ENCODE data around the gene NUP188. TPM values are rescaled to one million over a fixed set of nuclear protein-coding genes. Genes with fewer than 3 reads are reported as not detected.

Gene NUP188
- total and polyA plus RNA-seq, 10 of the 15 experiments (the other 5 are each of a cell fraction or from before 2014, with no cell fraction given) = 1.4 to 73.7 (median 48.9) TPM

GRCh38 chr9:129033216-129033615 is 85.7 kb downstream of the NUP188 start:
- RAD21 ChIA-PET (ENCODE audit: unreplicated experiment) = interaction anchor here (0.7 kb wide), 1 partner anchor 12 kb away, joined by 3 read pairs; no protein-coding TSS in a partner anchor
- POLR2A ChIA-PET = no interaction called here
- Histone ChIP-seq H3K4me2 (ENCODE audit: control insufficient read depth, insufficient read depth) (no peak overlapping the region), H3K27ac (ENCODE audit: control insufficient read depth, insufficient read depth) (no peak overlapping the region), H4K20me1 (ENCODE audit: control insufficient read depth, insufficient read depth) (no peaks in the 10 kb centered on the region), H3K9ac (ENCODE audit: control insufficient read depth, insufficient read depth, low read length) (no peak overlapping the region), H3K36me3 (ENCODE audit: control insufficient read depth in 2 of 2, insufficient read depth in 2 of 2, low read length in 1 of 2) (no peaks in the 10 kb centered on the region), H2AFZ (ENCODE audit: control insufficient read depth, low read depth, low read length) (no peak overlapping the region), H3K27me3 (replicated peaks in 1 of 2; ENCODE audit: control insufficient read depth in 2 of 2, insufficient read depth in 2 of 2, low read length in 1 of 2) (no peaks in the 10 kb centered on the region), H3K9me3 (replicated peaks; ENCODE audit: control insufficient read depth, insufficient read depth, low read length) (no peaks in the 10 kb centered on the region), H3K4me3 (no peak overlapping the region), H3K4me1 (ENCODE audit: control insufficient read depth, insufficient read depth, low read length) (peaks cover 14% of the 10 kb centered on the region), H3K79me2 (ENCODE audit: control insufficient read depth, insufficient read depth, low read length) (peaks cover 14% of the 10 kb centered on the region)
- CTCF ChIA-PET = no interaction called here
- ATAC-seq (no peak), FAIRE-seq (no peak), DNase-seq (ENCODE audit: low read depth, low spot score) (no peak)
- TF ChIP-seq CEBPB (IDR thresholded peaks at IDR 0.05; ENCODE audit: borderline replicate concordance in 1 of 2, low read depth in 2 of 2, low read length in 2 of 2) = no peak
- TF ChIP-seq HSF1 (IDR thresholded peaks at IDR 0.05; ENCODE audit: low read depth, low read length) = no peak
- TF ChIP-seq SIX5 (IDR thresholded peaks at IDR 0.05; ENCODE audit: low read depth, low read length, severe bottlenecking) = no peak
- TF ChIP-seq FOS (IDR thresholded peaks at IDR 0.05; ENCODE audit: borderline replicate concordance, extremely low read depth, insufficient read length) = no peak
- no peak for TF ChIP-seq CBFB (IDR thresholded peaks at IDR 0.05; ENCODE audit: low read depth)
- no peak for TF ChIP-seq JUND (IDR thresholded peaks at IDR 0.05; ENCODE audit: low read depth, low read length)
- TF ChIP-seq HCFC1 (IDR thresholded peaks at IDR 0.05; ENCODE audit: low read length) = no peak
- TF ChIP-seq E4F1 (IDR thresholded peaks at IDR 0.05; ENCODE audit: borderline replicate concordance, partially characterized antibody) = no peak
- no peak for TF ChIP-seq BACH1 (IDR thresholded peaks at IDR 0.05; ENCODE audit: borderline replicate concordance)
- no peak for TF ChIP-seq SMAD1 (IDR thresholded peaks at IDR 0.05; ENCODE audit: low read depth, partially characterized antibody)
- no peak for TF ChIP-seq YY1 (IDR thresholded peaks at IDR 0.05; ENCODE audit: low read depth, low read length)
- TF ChIP-seq SMC3 (IDR thresholded peaks at IDR 0.05; ENCODE audit: borderline replicate concordance, low read length) = no peak
- TF ChIP-seq RBBP5 (conservative IDR thresholded peaks at IDR 0.05) = no peak
- no peak for TF ChIP-seq MTA3 (IDR thresholded peaks at IDR 0.05; ENCODE audit: borderline replicate concordance, low read length)
- TF ChIP-seq ZBTB33 (IDR thresholded peaks at IDR 0.05) = no peak
- no peak for TF ChIP-seq MEF2B (IDR thresholded peaks at IDR 0.05; ENCODE audit: partially characterized antibody, poor library complexity, severe bottlenecking)
- TF ChIP-seq PAX5 (IDR thresholded peaks at IDR 0.05; ENCODE audit: borderline replicate concordance, low read depth, low read length) = no peak
- TF ChIP-seq, protein P1, sequence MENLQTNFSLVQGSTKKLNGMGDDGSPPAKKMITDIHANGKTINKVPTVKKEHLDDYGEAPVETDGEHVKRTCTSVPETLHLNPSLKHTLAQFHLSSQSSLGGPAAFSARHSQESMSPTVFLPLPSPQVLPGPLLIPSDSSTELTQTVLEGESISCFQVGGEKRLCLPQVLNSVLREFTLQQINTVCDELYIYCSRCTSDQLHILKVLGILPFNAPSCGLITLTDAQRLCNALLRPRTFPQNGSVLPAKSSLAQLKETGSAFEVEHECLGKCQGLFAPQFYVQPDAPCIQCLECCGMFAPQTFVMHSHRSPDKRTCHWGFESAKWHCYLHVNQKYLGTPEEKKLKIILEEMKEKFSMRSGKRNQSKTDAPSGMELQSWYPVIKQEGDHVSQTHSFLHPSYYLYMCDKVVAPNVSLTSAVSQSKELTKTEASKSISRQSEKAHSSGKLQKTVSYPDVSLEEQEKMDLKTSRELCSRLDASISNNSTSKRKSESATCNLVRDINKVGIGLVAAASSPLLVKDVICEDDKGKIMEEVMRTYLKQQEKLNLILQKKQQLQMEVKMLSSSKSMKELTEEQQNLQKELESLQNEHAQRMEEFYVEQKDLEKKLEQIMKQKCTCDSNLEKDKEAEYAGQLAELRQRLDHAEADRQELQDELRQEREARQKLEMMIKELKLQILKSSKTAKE (IDR thresholded peaks at IDR 0.05; ENCODE audit: low read depth, poor library complexity, severe bottlenecking) = no peak
- no peak for TF ChIP-seq IRF4 (IDR thresholded peaks at IDR 0.05; ENCODE audit: low read depth, low read length)
- in situ Hi-C loops (cut with MboI) = no loop called here
- intact Hi-C loops (cut with micrococcal nuclease; ENCODE audit: unreplicated experiment) = no loop called here
- no TSS peak for BruUV-seq (replicated peaks)
- 87% methylated on average over 8 of the region's 8 CpGs for WGBS (ENCODE audit: insufficient coverage, insufficient replicate concordance, low lambda C conversion rate, missing lambda C conversion rate)
- SMC1A ChIA-PET (ENCODE audit: uncharacterized antibody, unreplicated experiment) = no interaction called here

All from GM12878 (cell line).